GM18861 (cell line): ENCODE data around the gene FAM187B.

ENCODE experiments used
- ATAC-seq: cut with Tn5 transposase; IDR thresholded peaks from one replicate; pipeline ENCODE4 v1.9.1; 2021; ENCODE audit not compliant: unreplicated experiment

Gene FAM187B

DNA sequence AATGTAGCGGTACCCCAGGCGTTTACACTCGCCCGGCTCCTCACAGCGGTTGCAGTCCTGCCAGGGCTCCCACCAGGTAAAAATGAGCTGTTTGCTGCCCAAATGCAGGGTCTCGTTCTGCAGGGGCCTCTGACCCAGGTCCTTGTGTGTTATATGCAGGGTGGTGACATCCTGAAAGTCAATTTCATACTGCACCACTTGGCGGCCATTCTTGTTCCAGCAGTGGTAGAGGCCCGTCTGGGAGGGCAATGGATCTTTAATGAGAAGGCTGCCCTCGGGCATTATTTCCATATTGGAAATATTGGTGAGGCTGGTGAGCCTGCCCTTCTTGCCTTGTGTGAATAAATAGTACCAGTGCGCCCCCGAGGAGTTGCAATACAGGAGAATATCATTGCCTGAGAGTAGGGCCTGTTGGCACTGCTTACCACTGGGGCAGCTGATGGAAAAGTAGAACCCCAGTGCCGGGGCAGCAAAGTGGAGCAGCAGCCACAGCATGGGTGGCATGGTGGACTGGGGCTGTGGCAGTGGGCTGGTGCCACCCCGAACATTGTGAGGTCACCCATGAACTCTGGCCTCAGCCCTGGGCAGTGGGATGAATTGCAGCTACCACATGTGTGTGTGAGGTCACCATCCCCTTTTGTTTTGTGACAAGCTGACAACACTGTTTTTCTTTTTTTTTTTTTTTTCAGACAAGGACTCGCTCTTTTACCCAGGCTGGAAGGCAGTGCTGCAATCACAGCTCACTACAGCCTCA, at the start of gene FAM187B:
Gene FAM187B (minus strand): TSS at position 563 of the 754 bp plus-strand sequence. CDS start 59 bp downstream, at position 504.
- no peak for ATAC-seq

DNA sequence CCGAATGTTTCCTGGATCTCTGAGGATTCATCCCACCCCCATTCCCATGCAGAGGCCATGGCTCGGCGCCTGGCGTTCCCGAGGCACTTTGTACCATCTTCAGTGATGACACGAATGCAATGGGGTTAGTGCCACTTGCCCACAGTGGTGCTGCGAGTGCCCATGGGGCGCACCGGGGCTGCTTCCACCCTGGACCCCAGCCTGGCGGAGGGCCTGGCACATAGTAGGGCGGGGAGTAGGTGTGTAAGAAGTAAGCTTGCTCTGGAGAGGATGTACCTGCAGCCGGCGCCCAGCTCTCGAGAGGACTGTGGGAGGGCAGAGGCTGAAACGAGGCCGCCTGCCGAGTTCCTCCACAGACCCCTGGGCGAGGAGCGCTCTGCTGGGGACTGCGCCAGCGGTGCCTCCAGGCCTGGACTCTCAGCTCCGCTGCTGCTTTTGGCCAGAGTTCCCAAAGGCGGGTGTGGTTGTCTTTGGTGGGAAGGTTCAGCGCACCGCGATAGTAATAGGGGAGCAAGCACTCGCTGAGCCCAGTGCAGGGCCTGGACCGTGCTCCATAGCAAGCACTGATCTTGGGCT, 48.3 kb upstream of the FAM187B start:
- ATAC-seq, result no peak

DNA sequence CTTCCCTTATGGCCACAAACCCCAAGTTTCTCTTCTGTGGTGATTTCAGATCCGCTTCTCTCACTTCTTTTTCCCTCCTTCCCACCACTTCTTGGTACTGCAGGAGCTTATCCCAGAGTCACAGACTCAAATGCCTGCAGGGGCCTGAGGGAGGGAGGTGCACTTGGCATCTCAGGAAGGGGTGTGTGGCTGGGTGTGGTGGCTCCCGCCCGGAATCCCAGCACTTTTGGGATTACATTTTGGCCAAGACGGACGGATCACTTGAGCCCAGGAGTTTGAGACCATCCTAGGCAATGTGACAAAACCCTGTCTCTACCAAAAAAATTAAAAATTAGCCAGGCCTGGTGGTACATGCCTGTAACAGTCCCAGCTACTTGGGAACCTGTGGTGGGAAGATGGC, 45.8 kb upstream of the FAM187B start:
- ATAC-seq, result no peak

DNA sequence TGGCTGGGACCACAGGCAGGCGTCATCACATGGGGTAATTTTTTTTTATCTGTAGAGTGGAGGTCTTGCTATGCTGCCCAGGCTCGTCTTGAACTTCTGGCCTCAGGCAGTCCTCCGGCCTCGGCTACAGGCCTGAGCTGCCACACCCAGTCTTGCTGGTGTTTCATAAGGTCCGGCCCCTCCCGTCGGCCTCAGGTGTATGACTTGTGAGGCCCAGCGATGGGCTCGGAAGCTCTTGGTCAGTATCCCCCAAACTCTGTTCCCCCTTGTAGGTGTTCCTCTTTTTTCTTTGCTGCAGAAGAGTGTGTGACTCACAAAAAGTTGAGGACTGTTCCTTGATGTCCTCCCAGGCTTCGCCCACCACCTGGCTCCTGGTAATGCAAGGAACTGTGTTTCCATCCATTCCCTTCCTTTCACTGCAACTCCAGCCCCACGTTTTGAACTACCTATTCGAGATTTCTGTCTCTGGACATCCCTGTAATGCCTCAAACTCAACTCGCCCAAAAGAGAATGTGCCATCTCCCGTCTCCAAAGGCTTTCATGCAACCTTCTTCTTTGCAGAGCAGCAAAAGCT, 45.2 kb upstream of the FAM187B start:
- no peak for ATAC-seq

DNA sequence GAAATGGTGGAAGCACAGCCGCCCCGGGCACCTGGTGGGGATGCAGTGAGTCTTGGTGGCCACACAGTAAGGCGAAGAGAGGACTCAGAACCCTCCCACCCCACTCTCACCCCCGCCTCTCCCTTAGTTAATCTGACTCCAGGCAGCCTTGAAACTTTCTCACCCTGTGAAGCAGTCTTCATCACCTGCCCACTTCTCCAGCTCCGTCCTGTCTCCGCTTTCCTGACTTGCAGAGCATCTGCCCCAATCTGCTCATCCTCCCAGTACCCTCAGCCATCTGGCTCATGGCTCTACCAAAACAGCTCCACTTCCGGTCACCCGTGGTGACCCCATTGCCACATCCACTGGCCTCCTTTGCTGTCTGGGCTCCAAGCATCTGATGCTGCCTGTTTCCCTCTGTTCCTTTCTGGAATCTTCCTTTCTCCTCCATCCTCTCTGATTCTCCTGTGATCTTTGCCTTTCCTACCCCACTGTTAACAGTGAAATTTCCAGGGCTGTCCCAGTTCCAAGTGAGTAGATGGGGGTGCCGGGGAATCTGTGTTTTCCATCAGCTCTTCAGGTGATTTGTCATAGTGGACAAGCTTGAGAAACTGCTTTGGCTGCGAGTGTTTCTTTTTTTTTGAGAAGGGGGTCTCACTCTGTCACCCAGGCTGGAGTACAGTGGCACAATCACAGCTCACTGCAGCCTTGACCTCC, 44.6 kb upstream of the FAM187B start:
- ATAC-seq, result no peak

DNA sequence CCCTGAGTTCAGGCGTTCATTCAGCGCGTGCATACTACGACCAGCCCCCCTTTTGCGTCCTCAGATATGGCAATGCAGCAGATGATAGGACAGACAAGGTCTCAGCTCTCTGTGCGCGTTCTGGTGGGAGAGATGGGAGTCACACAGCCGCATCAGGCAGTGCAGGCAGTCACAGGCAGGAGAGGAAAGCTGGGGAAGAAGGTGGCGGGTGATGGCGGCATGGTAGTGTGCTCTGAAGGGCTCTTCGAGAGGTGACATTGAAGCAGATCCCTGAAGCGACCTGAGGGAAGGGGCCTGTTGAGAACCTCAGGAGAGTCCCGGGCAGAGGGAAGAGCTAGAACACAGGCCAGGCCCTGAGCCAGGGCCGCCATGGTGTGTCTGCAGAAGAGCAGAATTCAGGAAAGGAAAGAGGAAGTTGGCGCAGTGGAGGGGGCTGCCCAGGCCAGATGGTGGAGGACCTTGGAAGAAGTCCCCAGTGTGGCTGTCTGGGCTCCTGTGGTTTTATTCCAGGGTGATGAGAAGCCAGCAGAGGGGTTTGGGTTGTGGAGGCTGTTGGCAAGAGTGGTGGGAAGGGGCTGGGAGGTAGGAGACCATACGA, 43.7 kb upstream of the FAM187B start:
- ATAC-seq, result no peak

DNA sequence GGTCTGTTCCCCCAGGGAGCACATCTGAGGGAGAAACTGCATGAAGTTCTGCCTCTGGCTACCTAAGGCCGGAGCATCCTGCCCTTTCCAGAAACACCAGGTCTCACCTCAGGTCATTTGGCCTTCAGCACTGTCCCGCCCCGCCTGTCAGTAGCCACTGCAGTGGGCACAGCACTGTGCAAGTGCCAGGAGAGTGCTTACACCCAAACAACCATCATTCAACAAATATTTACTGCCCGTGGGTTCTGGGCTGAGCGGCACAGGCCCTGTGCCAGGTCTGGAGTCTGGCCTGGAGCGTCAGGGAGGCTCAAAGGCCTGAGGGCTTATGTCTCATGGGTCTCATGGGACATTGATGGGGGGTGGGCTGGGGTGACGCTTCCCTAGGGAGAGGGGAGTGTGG, 43.0 kb upstream of the FAM187B start:
- no peak for ATAC-seq

DNA sequence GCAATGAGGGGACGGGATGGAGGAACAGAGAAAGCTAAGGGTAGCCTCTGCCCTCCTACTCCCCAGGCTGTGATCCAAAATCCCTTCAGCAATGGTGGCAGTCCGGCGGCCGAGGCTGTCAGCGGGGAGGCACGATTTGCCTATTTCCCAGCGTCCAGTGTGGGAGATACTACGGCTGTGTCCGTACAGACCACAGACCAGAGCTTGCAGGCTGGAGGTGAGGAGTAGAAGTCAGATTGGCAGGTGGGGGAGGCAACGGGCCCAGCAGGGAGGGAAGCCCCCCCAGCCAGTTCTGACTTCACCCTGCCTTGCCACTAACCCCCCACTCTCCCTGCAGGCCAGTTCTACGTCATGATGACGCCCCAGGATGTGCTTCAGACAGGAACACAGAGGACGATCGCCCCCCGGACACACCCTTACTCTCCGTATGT, 41.9 kb upstream of the FAM187B start:
- no peak for ATAC-seq

DNA sequence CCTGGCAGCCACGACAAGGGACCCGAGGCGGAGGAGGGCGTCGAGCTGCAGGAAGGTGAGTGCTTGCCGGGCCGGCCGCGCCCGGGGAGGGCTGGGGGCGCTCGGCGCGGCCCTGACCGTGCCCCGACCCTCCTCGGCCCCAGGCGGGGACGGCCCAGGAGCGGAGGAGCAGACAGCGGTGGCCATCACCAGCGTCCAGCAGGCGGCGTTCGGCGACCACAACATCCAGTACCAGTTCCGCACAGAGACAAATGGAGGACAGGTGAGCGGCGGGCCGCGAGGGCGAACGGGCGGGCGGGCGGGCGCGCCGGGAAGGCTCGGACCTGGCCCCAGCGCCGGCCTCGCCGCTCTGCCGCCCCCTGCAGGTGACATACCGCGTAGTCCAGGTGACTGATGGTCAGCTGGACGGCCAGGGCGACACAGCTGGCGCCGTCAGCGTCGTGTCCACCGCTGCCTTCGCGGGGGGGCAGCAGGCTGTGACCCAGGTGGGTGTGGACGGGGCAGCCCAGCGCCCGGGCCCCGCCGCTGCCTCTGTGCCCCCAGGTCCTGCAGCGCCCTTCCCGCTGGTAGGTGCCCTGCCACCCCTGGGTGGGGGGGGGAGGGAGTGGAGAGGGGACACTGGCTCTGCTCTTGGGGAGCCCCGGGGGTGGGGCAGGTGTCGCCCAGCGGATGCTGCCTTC, 41.0 kb upstream of the FAM187B start:
- peak; percentile 48 for ATAC-seq

DNA sequence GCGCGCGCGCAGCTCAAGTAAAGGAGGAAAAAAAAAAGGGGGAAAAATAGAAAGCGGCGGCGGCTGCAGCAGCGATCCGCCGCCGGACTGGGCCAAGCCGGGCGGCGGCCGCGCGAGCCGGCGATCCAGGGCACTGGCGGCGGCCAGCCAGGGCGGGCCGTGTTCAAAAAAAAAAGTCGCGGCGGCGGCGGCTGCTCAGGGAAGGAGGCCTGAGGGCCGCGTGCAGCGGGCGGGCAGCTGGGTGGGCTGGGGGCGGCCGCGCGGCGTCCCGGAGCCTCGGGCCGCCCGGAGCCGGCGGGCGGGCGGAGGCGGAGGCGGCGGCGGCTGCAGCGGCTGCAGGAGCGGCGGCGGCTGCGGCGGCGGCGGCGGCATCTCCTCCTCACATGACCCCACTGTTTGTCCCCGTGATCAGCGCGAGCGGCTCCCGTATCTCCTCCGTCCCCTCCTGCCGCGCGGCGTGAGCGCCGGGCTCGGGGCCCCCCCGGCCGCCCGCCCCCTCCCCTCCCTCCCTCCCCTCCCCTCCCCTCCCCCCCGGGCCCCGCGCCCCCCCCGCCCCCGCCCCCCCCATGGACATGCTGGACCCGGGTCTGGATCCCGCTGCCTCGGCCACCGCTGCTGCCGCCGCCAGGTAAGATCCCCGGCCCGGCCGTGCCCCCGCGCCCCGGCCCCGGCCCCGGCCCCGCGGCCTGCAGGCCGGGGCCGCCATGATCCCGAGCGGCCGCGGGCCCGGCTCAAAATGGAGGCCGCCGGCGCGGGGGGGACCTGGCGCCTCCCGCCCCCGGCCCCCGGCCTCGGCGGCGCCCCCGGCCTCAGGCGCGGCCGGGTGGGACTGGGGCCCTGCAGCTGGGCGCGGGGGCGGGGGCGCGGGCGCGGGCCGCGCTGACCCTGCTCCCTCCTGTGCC, 40.2 kb upstream of the FAM187B start, which contains the start of gene USF2:
Gene USF2 (plus strand): TSS at position 427 of the 902 bp plus-strand sequence. CDS start 140 bp downstream, at position 567.
- peak; percentile 15 for ATAC-seq

DNA sequence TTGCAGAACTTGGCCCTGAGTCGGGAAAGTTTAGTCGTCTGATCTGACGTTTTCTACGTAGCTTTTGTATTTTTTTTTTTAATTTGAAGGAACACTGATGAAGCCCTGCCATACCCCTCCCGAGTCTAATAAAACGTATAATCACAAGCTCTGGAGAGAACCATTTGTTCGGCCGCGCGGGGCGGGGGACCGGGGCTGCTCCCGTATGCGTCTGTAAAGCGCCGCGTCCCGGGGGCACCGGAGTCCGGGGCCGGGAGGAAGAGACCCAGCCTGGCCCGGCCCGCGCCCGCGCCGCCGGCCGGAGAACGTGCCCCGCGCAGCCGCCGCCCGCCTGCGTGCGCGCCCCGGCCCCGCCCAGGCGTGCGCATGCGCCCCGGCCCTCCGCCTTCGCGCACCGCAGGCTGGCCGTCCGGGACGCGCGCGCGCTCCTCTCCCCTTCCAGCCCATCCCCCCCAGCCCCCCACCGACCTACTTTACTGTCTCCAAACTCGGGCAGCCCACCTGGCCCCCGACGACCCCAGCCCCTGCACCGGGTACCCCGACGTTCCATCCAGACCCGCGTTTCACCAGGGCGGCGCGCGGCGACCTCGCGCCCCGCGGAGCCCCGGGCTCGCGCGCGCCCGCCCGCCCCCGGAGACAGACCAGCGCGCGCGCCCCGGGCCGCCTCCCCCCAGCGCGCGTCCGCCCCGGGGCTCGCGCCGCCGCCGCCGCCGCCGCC, 39.4 kb upstream of the FAM187B start:
- peak; percentile 30 for ATAC-seq

DNA sequence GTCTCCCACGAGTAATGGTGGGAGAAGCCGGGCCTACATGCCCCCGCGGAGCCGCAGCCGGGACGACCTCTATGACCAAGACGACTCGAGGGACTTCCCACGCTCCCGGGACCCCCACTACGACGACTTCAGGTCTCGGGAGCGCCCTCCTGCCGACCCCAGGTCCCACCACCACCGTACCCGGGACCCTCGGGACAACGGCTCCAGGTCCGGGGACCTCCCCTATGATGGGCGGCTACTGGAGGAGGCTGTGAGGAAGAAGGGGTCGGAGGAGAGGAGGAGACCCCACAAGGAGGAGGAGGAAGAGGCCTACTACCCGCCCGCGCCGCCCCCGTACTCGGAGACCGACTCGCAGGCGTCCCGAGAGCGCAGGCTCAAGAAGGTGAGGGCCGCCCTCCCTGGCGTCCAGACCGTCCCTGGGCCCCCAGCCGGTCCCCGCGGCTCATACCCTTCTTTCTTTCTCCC, 38.8 kb upstream of the FAM187B start:
- ATAC-seq, result no peak

DNA sequence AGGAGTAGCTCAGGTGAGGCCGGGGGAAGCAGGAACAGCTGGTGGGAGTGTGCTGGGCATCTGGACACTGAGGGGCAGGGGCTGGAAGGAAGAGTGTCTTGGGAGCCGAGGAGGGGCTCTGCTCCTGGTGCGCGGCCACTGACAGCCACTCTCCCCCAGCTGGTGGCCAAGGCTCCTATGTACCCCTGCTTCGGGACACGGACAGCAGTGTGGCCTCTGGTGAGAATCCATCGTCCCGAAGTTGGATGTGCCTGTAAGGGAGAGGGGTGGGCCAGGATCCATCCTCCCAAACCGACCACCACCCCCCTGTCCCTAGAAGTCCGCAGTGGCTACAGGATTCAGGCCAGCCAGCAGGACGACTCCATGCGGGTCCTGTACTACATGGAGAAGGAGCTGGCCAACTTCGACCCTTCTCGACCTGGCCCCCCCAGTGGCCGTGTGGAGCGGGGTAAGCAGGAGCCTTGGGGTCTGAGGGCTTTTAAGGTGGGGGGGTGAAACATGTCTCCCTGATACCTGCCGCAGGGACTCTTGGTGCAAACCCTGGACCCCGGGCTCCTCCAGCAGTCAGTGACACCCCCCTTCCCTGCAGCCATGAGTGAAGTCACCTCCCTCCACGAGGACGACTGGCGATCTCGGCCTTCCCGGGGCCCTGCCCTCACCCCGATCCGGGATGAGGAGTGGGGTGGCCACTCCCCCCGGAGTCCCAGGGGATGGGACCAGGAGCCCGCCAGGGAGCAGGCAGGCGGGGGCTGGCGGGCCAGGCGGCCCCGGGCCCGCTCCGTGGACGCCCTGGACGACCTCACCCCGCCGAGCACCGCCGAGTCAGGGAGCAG, 38.2 kb upstream of the FAM187B start:
- ATAC-seq, result no peak

DNA sequence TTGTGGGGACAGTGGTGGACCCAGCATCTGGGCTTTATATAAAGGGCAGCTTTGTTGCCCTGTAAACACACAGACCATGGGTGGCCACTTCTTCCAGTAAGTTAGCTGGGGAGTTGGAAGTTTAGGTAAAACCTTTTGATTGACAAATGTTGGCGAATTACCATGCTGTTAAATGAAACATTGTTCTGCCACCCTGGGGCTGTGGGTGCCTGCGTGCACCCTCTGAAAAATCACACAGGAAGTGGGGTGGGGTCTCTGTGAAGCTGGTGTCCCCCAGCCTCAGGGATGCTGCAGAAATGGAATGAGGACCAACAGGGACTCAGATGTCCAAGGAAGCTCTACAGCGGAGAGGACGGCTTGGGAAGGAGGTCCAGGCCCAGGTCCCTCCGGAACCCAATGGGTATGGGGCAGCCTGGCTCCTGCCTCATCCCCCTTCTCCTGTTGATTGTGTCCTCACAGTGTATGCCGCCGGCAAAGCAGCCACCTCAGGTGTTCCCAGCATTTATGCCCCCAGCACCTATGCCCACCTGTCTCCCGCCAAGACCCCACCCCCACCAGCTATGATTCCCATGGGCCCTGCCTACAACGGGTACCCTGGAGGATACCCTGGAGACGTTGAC, 37.5 kb upstream of the FAM187B start:
- no peak for ATAC-seq

DNA sequence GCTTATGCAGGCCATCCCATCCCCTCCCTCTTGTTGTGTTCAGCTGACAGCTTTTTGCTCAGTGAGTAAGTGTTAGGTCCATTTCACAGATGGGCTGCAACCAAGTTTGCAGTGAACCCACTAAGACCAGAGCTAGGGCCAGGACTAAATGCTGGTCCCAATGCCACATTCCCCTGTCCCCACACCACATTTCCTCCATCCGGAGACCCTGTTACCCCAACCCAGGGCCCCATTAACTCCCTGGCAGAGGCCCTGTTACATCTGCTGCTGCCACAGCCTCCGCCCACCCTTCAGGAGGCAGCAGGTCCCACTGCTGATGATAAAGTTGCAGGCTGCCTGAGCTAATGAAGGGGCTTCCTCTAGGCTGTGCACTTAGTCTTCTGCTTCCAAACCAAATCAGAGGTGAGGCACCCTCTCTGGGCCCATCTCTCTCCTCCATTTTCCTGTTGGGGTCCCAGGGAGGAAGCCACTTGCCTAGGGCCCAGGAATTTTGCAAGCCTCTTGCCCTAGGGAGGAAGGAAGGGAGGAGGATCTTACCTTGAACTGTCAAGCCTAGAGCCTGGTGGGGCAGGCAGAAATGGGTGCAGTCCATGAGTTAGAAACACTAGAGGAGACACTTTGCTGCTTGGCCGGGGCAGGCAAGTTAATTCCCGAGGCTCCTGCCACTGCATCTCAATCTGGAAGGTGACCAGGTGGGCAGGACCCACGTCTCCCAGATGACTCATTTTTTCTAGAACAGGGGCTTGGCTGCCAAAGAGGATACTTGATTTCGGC, 36.8 kb upstream of the FAM187B start:
- no peak for ATAC-seq

DNA sequence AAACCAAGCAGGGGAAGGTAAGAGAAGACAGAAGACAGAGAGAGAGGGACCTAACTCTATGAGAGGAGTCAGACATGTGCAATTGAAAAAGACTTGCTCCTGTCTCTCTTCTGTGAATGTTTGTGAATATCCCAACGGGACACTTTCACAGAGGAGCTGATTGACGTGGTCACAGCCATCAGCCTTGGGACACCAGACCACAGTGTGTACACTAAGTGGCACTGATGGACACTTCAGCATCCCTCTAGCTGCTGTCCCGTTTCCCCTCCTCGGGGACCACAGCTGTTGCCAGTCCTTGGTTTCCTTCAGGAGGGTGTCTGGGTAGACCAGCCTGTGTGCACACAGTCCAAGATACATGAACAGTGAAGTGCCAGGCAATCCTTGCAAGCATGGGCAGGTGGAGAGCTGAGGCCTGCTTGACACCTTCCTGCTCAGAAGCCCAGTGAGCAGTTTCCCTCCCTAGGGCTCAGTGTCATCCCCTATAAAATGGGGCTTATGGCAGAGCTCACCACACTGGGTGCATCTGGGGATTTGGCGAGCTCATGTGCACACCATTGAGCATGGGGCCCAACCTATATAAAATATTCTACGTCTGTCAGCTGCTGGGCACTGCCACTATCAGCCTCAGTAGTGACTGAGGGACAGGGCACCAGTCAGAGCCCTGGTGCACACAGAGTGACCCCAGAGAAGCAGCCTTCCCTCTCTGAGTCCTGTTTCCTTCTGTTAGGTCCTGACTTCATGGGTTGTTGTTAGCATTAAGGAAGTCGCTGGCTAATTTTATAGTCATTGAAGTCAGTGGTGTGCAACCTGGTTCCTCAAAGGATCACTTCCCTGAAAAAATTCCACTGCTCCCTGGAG, 36.0 kb upstream of the FAM187B start:
- ATAC-seq, result no peak
